GM10266 (cell line): ENCODE results near the gene TMEM138.

Source experiments
- DNase-seq: peaks from one replicate; pipeline ENCODE4 v3.0.0; 2012; ENCODE audit errors: extremely low spot score
- TF ChIP-seq, protein P1 (sequence below): IDR thresholded peaks from 2 replicates; pipeline ENCODE4 v1.5.1; 2012; ENCODE audit warnings: mild to moderate bottlenecking, low read depth; ENCODE audit not compliant: control insufficient read depth, insufficient read depth; ENCODE audit errors: missing control alignments

Gene TMEM138

DNA sequence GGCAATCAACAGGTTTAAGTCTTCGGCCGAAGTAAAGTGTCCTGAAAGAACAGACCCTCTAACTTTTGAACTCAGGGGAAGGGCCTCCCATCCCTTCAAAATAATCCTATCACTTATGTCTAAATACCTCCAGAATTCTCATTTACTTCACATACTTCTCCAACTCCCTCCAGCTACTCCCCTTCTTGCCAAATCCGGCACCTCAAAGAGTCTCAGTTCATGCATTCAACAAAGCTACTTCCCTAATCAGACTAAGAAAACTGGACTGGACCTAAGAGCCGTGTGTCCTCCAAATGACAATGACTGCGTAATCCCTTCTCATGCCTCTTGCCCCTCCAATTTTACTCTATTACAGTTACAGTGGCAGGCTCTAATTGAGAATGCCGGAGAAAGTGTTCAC, 30.5 kb upstream of the TMEM138 start:
- TF ChIP-seq, protein P1, sequence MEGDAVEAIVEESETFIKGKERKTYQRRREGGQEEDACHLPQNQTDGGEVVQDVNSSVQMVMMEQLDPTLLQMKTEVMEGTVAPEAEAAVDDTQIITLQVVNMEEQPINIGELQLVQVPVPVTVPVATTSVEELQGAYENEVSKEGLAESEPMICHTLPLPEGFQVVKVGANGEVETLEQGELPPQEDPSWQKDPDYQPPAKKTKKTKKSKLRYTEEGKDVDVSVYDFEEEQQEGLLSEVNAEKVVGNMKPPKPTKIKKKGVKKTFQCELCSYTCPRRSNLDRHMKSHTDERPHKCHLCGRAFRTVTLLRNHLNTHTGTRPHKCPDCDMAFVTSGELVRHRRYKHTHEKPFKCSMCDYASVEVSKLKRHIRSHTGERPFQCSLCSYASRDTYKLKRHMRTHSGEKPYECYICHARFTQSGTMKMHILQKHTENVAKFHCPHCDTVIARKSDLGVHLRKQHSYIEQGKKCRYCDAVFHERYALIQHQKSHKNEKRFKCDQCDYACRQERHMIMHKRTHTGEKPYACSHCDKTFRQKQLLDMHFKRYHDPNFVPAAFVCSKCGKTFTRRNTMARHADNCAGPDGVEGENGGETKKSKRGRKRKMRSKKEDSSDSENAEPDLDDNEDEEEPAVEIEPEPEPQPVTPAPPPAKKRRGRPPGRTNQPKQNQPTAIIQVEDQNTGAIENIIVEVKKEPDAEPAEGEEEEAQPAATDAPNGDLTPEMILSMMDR: no peak
- DNase-seq: no peak

DNA sequence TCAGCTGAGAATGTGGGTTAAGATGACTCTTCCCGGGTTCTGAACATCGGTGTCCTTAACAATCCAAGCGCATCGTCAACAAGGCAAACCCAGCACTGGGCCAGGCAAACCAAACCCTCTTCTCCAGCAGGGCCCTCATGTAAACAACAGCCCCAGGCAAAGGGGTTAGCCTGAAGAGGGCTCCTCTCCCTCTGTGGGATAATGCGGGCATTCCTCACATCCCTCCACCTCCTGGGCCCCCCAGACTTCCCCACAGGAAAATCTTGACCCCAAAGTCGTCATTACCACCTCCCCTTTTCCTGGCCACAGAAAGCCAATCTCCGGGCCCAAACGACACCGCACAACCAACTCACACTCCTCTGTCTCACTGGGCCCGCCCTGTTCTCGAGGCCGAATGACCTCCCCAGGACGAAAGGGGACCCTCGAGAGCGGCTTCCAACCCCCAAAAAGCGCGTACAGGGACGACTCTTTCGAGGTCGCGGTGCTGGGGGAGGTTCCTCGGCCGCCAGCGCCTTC, 29.8 kb upstream of the TMEM138 start:
- DNase-seq: peak; percentile 39
- TF ChIP-seq, protein P1: no peak

DNA sequence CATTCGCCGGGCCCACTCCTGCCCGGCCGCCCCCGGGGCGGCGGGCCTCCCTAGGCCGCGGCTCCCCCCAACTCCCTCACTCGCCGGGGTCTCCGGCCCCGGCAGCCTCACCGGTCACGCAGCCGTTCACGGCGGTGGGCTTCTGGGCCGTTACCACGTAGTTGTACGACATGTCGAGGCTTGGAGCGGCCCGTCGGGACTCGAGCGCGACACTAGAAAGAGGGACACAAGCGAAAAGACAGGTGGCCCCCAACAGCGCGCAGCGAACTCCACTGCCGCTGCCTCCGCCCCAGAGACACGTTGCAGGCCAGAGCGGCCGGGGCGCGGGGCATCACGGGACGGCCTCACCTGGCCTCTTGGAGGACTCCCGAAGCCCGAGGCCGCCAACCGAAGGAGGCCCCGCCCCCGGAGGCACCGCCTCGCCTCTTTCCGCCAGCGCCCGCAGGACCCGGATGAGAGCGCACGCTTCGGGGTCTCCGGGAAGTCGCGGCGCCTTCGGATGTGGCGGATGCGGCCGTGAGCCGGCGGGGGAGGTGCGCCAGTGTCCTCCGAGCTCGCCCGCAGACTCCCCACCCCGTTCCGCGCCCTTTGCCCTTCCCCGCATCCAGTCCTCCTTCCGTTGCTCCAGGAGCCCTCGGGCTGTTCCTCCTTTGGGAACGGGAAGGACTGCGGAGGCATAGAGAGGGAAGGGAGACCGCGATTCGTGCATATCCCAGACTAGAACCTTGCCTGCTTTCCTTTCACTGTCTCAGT, 29.2 kb upstream of the TMEM138 start, which contains the start of the genes DDB1 and TKFC:
Gene DDB1 (minus strand): TSS at position 309 of the 753 bp plus-strand sequence. CDS start 137 bp downstream, at position 172.
Gene TKFC (plus strand): TSS at position 432 of the 753 bp plus-strand sequence. CDS start 1,501 bp downstream, outside the sequence.
- peak; percentile 98 for DNase-seq
- TF ChIP-seq, protein P1: no peak

DNA sequence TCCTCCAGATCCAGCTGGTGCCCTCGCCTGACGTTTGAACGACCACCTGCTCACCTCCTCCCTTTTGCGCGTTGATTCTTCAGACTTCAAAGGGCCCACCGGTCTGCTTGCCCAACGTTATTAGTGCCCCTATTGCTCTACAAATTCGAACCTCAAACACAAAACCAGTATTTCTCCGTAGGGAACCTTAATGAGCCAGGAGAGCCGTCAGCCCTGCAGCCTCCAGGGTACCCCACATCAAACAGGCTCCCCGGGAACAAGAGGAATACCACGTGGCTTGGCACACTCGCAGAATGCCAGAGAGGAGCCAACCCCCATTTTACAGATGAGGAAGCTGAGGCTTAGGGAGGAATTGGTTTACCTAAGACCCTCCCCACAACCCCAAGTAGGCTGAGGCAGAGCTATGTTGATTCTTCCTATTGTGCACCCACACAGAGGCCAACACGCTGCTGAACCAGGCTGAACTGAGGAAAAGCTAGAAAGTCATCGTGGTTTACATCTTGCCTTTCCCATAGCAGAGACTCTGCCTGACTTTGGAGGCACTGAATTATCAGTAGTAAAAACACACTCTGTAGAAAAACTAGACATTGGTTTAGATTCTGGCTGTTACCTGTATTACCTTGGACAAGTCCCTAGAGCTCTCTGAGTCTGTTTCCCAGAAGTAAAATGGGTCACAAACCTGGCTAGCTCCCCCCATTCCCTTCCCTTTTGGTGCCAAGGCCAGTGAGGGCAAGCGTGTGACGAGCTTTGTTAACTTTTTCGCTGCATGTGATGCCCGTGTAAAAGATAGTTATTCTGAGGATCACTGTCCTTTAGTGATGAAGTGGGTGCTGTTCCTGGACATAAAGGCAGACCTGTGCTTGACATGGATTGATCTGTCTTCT, 28.4 kb upstream of the TMEM138 start:
- TF ChIP-seq, protein P1: no peak
- no peak for DNase-seq

DNA sequence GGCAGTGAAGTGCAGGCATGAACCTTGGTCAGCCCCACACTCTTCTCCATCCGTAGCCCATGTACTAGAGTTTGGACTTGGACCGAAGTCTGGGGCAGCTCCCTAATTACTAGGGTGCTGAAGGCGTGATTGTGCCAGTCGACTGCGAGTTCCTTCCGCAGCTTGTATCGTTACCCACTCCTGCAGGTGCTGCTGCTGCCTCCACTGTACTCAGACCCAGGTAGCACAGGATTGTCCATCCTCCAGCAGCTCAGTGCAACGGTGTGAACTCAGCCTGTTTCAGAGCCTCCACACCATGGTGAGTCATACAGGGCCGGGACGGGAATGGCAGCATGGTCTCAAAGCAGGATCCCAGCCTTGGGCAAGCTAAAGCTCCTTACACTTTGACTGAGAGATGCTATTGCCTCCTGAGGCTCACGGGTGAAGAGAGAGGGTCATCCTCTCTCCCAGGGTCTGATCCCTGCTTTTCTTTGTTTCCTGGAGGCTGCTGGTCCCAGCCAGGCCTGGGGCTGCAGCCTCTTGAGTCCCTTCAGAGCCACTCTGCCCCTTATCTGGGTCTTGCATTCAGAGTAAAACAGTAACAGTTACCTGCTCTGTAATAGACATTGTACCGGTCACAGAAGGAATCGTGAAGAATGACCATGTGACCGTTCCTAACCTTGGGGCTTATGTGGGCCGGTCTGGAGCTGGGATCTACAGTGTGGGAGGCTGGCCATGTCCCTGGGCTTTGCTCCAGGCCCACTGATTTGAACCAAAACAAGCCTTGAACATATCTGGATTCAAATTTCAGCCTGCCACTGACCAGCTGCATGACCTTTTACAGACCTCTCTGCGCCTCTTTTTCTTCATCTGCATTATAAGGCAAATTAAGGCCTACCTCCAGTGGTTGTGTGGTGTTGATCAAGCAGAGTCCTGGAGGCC, 27.5 kb upstream of the TMEM138 start:
- DNase-seq: no peak

DNA sequence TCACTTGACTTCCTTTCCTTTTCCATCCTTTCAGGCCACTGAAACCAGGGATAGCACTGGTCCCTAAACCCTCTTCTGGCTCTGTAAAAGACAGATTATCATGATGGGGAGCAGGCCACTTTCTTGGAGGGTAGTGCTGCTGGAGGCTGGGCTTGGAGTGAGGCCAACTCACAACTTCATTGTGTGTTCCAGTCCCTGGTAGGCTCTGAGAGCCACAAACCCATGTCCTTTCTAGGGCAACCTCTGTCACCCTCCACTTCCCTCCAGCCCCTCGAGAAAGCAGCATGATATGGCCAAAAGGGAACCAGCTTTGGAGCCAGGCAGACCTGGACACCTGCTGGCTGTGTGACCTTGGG, 26.8 kb upstream of the TMEM138 start:
- no peak for DNase-seq
- TF ChIP-seq, protein P1: no peak

More for the DNA sequence above, 27.5 kb upstream of the TMEM138 start:
- TF ChIP-seq, protein P1: no peak
